Activated naive CD8-positive, alpha-beta T cell treated with anti-CD3 and anti-CD28 coated beads for 36 hours (primary cell): ENCODE results near the gene ALPL. TPM values are rescaled to one million over a fixed set of nuclear protein-coding genes. Genes with fewer than 3 reads are reported as not detected.

Experiments
- DNase-seq: peaks from one replicate; pipeline ENCODE4 v3.0.0; 2021
- H3K27ac Mint-ChIP-seq: one replicate; pipeline ENCODE4 v1.8.0; 2022; ENCODE audit warnings: mild to moderate bottlenecking, moderate library complexity, mixed read lengths
- H3K27me3 Mint-ChIP-seq: one replicate; pipeline ENCODE4 v1.8.0; 2022; ENCODE audit warnings: mild to moderate bottlenecking, mixed read lengths
- H3K36me3 Mint-ChIP-seq: one replicate; pipeline ENCODE4 v1.8.0; 2021; ENCODE audit warnings: mild to moderate bottlenecking, mixed read lengths
- H3K4me1 Mint-ChIP-seq: one replicate; pipeline ENCODE4 v1.8.0; 2021; ENCODE audit warnings: mixed read lengths
- H3K4me3 Mint-ChIP-seq: one replicate; pipeline ENCODE4 v1.8.0; 2022; ENCODE audit warnings: mild to moderate bottlenecking, moderate library complexity, mixed read lengths
- H3K9me3 Mint-ChIP-seq: one replicate; pipeline ENCODE4 v1.8.0; 2022; ENCODE audit warnings: mixed read lengths
- total RNA-seq, 2 experiments: library from RNA; stranded (reverse); gene quantifications; one replicate each; pipeline ENCODE4 v1.2.3, GENCODE V29; 2021

The ALPL gene
- total RNA-seq, 2 experiments from 2014 or later = not detected

- H3K27ac Mint-ChIP-seq = no peak overlapping the region
- no peak for DNase-seq
- H3K27me3 Mint-ChIP-seq = peaks cover 39% of the 10 kb centered on the region
- H3K4me1 Mint-ChIP-seq = peaks cover 1% of the 10 kb centered on the region
- H3K9me3 Mint-ChIP-seq = no peaks in the 10 kb centered on the region
- H3K36me3 Mint-ChIP-seq = no peaks in the 10 kb centered on the region
- no peak overlapping the region for H3K4me3 Mint-ChIP-seq
These were observed 116.4 kb downstream of the ALPL start for GRCh38 chr1:21625390-21626190.

GRCh38 chr1:21626921-21627339, 117.7 kb downstream of the ALPL start:
- Mint-ChIP-seq H3K4me1 (peaks cover 1% of the 10 kb centered on the region), H3K27ac (no peak overlapping the region), H3K36me3 (no peaks in the 10 kb centered on the region), H3K4me3 (no peak overlapping the region), H3K27me3 (peaks cover 33% of the 10 kb centered on the region), H3K9me3 (no peaks in the 10 kb centered on the region)
- DNase-seq = no peak

Other genes starting within 250 kb of the ALPL start
- 100 to 1,000 TPM in 1 of 2 experiments, 10 to 100 TPM in 1; 95.6 to 101 TPM for gene ECE1, start 219.0 kb upstream of the ALPL start, total RNA-seq
- gene NBPF3, start 69.3 kb upstream of the ALPL start, total RNA-seq = 1 to 10 TPM; 3.9 to 4.2 TPM
- 1 to 10 TPM in 1 of 2 experiments, under 1 TPM in 1; 0.66 to 1.3 TPM for gene RAP1GAP, start 159.9 kb downstream of the ALPL start, total RNA-seq